Calu3 (cell line): ENCODE measurements around the gene CAPG. TPM values are rescaled to one million over a fixed set of nuclear protein-coding genes. Genes with fewer than 3 reads are reported as not detected.

Source experiments
- BruUV-seq: library from RNA; stranded (reverse); fragments of 400-500 nt; replicated peaks from 2 replicates; lab custom pipeline; 2021; lab: Mats Ljungman, UMichigan
- CTCF ChIA-PET: fragments of 300-600 bp; sonication (Branson Sonifier 250); formaldehyde crosslinking; loops from one replicate; lab custom pipeline; 2022; ENCODE audit warnings: antibody characterized with exemption; lab: Charles Lee
- DNase-seq: peaks from one replicate; pipeline ENCODE4 v3.0.0; 2022
- H3K27ac Mint-ChIP-seq: one replicate; pipeline ENCODE4 v1.8.0; 2022; ENCODE audit warnings: mixed read lengths; ENCODE audit not compliant: unreplicated experiment
- H3K27me3 Mint-ChIP-seq: one replicate; pipeline ENCODE4 v1.8.0; 2022; ENCODE audit warnings: mixed read lengths; ENCODE audit not compliant: unreplicated experiment
- H3K36me3 Mint-ChIP-seq: one replicate; pipeline ENCODE4 v1.8.0; 2022; ENCODE audit warnings: mild to moderate bottlenecking, moderate library complexity, mixed read lengths; ENCODE audit not compliant: insufficient read depth, unreplicated experiment
- H3K4me1 Mint-ChIP-seq: one replicate; pipeline ENCODE4 v1.8.0; 2022; ENCODE audit warnings: mild to moderate bottlenecking, low read depth, mixed read lengths; ENCODE audit not compliant: unreplicated experiment
- H3K4me3 Mint-ChIP-seq: one replicate; pipeline ENCODE4 v1.8.0; 2022; ENCODE audit warnings: mild to moderate bottlenecking, low read depth, moderate library complexity, mixed read lengths; ENCODE audit not compliant: unreplicated experiment
- H3K9me3 Mint-ChIP-seq: one replicate; pipeline ENCODE4 v1.8.0; 2022; ENCODE audit warnings: low read depth, mixed read lengths; ENCODE audit not compliant: unreplicated experiment
- CTCF ChIP-seq: fragments of 200-600 bp; IDR thresholded peaks from one replicate; pipeline ENCODE4 v1.8.0; 2022; ENCODE audit warnings: antibody characterized with exemption; ENCODE audit not compliant: unreplicated experiment
- intact Hi-C: fragments of 100-400 bp; cut with micrococcal nuclease; formaldehyde crosslinking; loops from one replicate; pipeline ENCODE4 v1.10.0; 2022; ENCODE audit not compliant: unreplicated experiment
- total RNA-seq: library from RNA; stranded (reverse); gene quantifications from 2 replicates; pipeline ENCODE4 v1.2.3, GENCODE V29; 2022

The CAPG gene
- total RNA-seq, 1 experiment from 2014 or later, result 238 TPM

- Mint-ChIP-seq H3K36me3 (peaks cover 13% of the 10 kb centered on the region), H3K27me3 (no peaks in the 10 kb centered on the region), H3K4me3 (no peak overlapping the region), H3K9me3 (no peaks in the 10 kb centered on the region), H3K4me1 (peaks cover 28% of the 10 kb centered on the region), H3K27ac (no peak overlapping the region)
- intact Hi-C loops, result no loop called here
- CTCF ChIA-PET, result interaction anchor here (0.6 kb wide), 1 partner anchor 1107 kb away, joined by 3 read pairs; no protein-coding TSS in a partner anchor
- TF ChIP-seq CTCF, result no peak
- BruUV-seq, result no TSS peak
- no peak for DNase-seq
Measured at GRCh38 chr2:85431570-85432205, 21.5 kb upstream of the CAPG start.

- TF ChIP-seq CTCF, result no peak
- no peaks in the 10 kb centered on the region for H3K27me3 Mint-ChIP-seq
- BruUV-seq, result no TSS peak
- H3K4me1 Mint-ChIP-seq, result peaks cover 21% of the 10 kb centered on the region
- peaks cover 6% of the 10 kb centered on the region for H3K36me3 Mint-ChIP-seq
- H3K27ac Mint-ChIP-seq, result no peak overlapping the region
- DNase-seq, result no peak
- H3K4me3 Mint-ChIP-seq, result no peak overlapping the region
- intact Hi-C loops, result no loop called here
- no peaks in the 10 kb centered on the region for H3K9me3 Mint-ChIP-seq
- CTCF ChIA-PET, result interaction anchor here (0.6 kb wide), 1 partner anchor 1106 kb away, joined by 3 read pairs; no protein-coding TSS in a partner anchor
Measured at GRCh38 chr2:85430752-85431569, 20.8 kb upstream of the CAPG start.

GRCh38 chr2:85429924-85430289 lies 19.7 kb upstream of the CAPG start:
- intact Hi-C loops, result no loop called here
- CTCF ChIA-PET, result no interaction called here

More at GRCh38 chr2:85429924-85430289, 19.7 kb upstream of the CAPG start:
- Mint-ChIP-seq H3K27me3 (no peaks in the 10 kb centered on the region), H3K9me3 (no peaks in the 10 kb centered on the region), H3K4me1 (peaks cover 18% of the 10 kb centered on the region), H3K27ac (no peak overlapping the region), H3K36me3 (no peaks in the 10 kb centered on the region), H3K4me3 (no peak overlapping the region)
- no peak for DNase-seq
- no peak for TF ChIP-seq CTCF
- BruUV-seq, result no TSS peak
